ENCODE measurements around the gene NCAM2.

The NCAM2 gene

GRCh38 chr21:21204366-21204996 is 206.3 kb downstream of the NCAM2 start:
- in situ Hi-C loops (cut with MboI; ENCODE audit: low sequenced_read_pairs) = no loop called here

GRCh38 chr21:21205604-21206003 is 207.4 kb downstream of the NCAM2 start:
- in situ Hi-C loops (cut with MboI; ENCODE audit: low sequenced_read_pairs) = no loop called here

- in situ Hi-C loops (cut with MboI; ENCODE audit: low sequenced_read_pairs) = no loop called here
Observed at GRCh38 chr21:21210552-21210951, 212.3 kb downstream of the NCAM2 start.

- in situ Hi-C loops (cut with MboI; ENCODE audit: low sequenced_read_pairs) = no loop called here
Observed at GRCh38 chr21:21213297-21213696, 215.1 kb downstream of the NCAM2 start.

GRCh38 chr21:21216047-21216446 is 217.8 kb downstream of the NCAM2 start:
- in situ Hi-C loops (cut with MboI; ENCODE audit: low sequenced_read_pairs) = no loop called here

GRCh38 chr21:21226472-21226871 is 228.3 kb downstream of the NCAM2 start:
- in situ Hi-C loops (cut with MboI; ENCODE audit: low sequenced_read_pairs) = no loop called here

GRCh38 chr21:21230672-21231071 is 232.5 kb downstream of the NCAM2 start:
- in situ Hi-C loops (cut with MboI; ENCODE audit: low sequenced_read_pairs) = no loop called here

- in situ Hi-C loops (cut with MboI; ENCODE audit: low sequenced_read_pairs) = no loop called here
Observed at GRCh38 chr21:21231913-21232312, 233.7 kb downstream of the NCAM2 start.

- in situ Hi-C loops (cut with MboI; ENCODE audit: low sequenced_read_pairs) = no loop called here
Observed at GRCh38 chr21:21232320-21232719, 234.1 kb downstream of the NCAM2 start.

GRCh38 chr21:21233051-21233450 is 234.8 kb downstream of the NCAM2 start:
- in situ Hi-C loops (cut with MboI; ENCODE audit: low sequenced_read_pairs) = no loop called here

- in situ Hi-C loops (cut with MboI; ENCODE audit: low sequenced_read_pairs) = no loop called here
Observed at GRCh38 chr21:21236996-21237395, 238.8 kb downstream of the NCAM2 start.

GRCh38 chr21:21238629-21239400 is 240.6 kb downstream of the NCAM2 start:
- in situ Hi-C loops (cut with MboI; ENCODE audit: low sequenced_read_pairs) = no loop called here

GRCh38 chr21:21241391-21241790 is 243.2 kb downstream of the NCAM2 start:
- in situ Hi-C loops (cut with MboI; ENCODE audit: low sequenced_read_pairs) = no loop called here

- in situ Hi-C loops (cut with MboI; ENCODE audit: low sequenced_read_pairs) = no loop called here
Observed at GRCh38 chr21:21246007-21246406, 247.8 kb downstream of the NCAM2 start.

GRCh38 chr21:21247424-21247823 is 249.2 kb downstream of the NCAM2 start:
- in situ Hi-C loops (cut with MboI; ENCODE audit: low sequenced_read_pairs) = no loop called here

GRCh38 chr21:21262048-21262447 is 263.8 kb downstream of the NCAM2 start:
- in situ Hi-C loops (cut with MboI; ENCODE audit: low sequenced_read_pairs) = no loop called here

- in situ Hi-C loops (cut with MboI; ENCODE audit: low sequenced_read_pairs) = no loop called here
Observed at GRCh38 chr21:21268061-21268471, 269.9 kb downstream of the NCAM2 start.

- in situ Hi-C loops (cut with MboI; ENCODE audit: low sequenced_read_pairs) = no loop called here
Observed at GRCh38 chr21:21268885-21269284, 270.7 kb downstream of the NCAM2 start.

GRCh38 chr21:21279193-21279901 is 281.1 kb downstream of the NCAM2 start:
- in situ Hi-C loops (cut with MboI; ENCODE audit: low sequenced_read_pairs) = no loop called here

- in situ Hi-C loops (cut with MboI; ENCODE audit: low sequenced_read_pairs) = no loop called here
Observed at GRCh38 chr21:21283810-21284209, 285.6 kb downstream of the NCAM2 start.

- in situ Hi-C loops (cut with MboI; ENCODE audit: low sequenced_read_pairs) = no loop called here
Observed at GRCh38 chr21:21286170-21286798, 288.1 kb downstream of the NCAM2 start.

Data from HL-60/S4 treated with phorbol 12-myristate 13-acetate at 8.2 ng/mL for 4 days and 3 days (cell line).